GM03348 (cell line): ENCODE results near the gene FBXW11.
"Not testable (repeated sequence)": the region's sequence is repeated elsewhere in the genome, so short reads cannot be mapped to it uniquely, and the experiment has no call there.

Source experiments
- DNase-seq: peaks from one replicate; pipeline ENCODE4 v3.0.0; 2012; ENCODE audit warnings: low spot score

FBXW11 gene

GRCh38 chr5:171981847-171982246 lies 24.6 kb downstream of the FBXW11 start:
- DNase-seq = no peak

GRCh38 chr5:171980792-171981191 lies 25.6 kb downstream of the FBXW11 start:
- no peak for DNase-seq

GRCh38 chr5:171979606-171980005 lies 26.8 kb downstream of the FBXW11 start:
- no peak for DNase-seq

- DNase-seq = no peak
Observed at GRCh38 chr5:171978519-171978918, 27.9 kb downstream of the FBXW11 start.

GRCh38 chr5:171978016-171978415 lies 28.4 kb downstream of the FBXW11 start:
- DNase-seq = no peak

- not testable (repeated sequence) for DNase-seq
Observed at GRCh38 chr5:171977244-171977950, 29.0 kb downstream of the FBXW11 start.

GRCh38 chr5:171975877-171976667 lies 30.4 kb downstream of the FBXW11 start:
- DNase-seq = no peak

- DNase-seq = no peak
Observed at GRCh38 chr5:171975262-171975876, 31.1 kb downstream of the FBXW11 start.

GRCh38 chr5:171970826-171971225 lies 35.6 kb downstream of the FBXW11 start:
- DNase-seq = no peak

- peak; percentile 18 for DNase-seq
Observed at GRCh38 chr5:171969288-171969880, 37.1 kb downstream of the FBXW11 start.

- DNase-seq = no peak
Observed at GRCh38 chr5:171968531-171968930, 37.9 kb downstream of the FBXW11 start.

GRCh38 chr5:171966964-171967363 lies 39.5 kb downstream of the FBXW11 start:
- DNase-seq = no peak

GRCh38 chr5:171966270-171966669 lies 40.2 kb downstream of the FBXW11 start:
- no peak for DNase-seq

- DNase-seq = no peak
Observed at GRCh38 chr5:171965745-171966144, 40.7 kb downstream of the FBXW11 start.

- DNase-seq = no peak
Observed at GRCh38 chr5:171963416-171963815, 43.0 kb downstream of the FBXW11 start.

- no peak for DNase-seq
Observed at GRCh38 chr5:171961117-171961516, 45.3 kb downstream of the FBXW11 start.

GRCh38 chr5:171957591-171958251 lies 48.7 kb downstream of the FBXW11 start:
- no peak for DNase-seq

GRCh38 chr5:171956887-171957495 lies 49.4 kb downstream of the FBXW11 start:
- DNase-seq = no peak

- no peak for DNase-seq
Observed at GRCh38 chr5:171956314-171956713, 50.1 kb downstream of the FBXW11 start.

GRCh38 chr5:171955761-171956160 lies 50.7 kb downstream of the FBXW11 start:
- no peak for DNase-seq

GRCh38 chr5:171954721-171955120 lies 51.7 kb downstream of the FBXW11 start:
- peak; percentile 32 for DNase-seq
